Suppressor macrophage treated with lipopolysaccharide for 1 hour (primary cell): Measurements from ENCODE around the gene PLXNA2.

Experiments
- DNase-seq, 3 donors: peaks; one replicate each; pipeline ENCODE4 v3.0.0-alpha.2; 2020 to 2022

Gene PLXNA2

GRCh38 chr1:208135354-208135753 is 108.8 kb downstream of the PLXNA2 start:
- peak in 2 of 3 donors; percentile 42 to 46 for DNase-seq

- no peak for DNase-seq
Observed at GRCh38 chr1:208134491-208134890, 109.7 kb downstream of the PLXNA2 start.

- DNase-seq = no peak
Observed at GRCh38 chr1:208133355-208133754, 110.8 kb downstream of the PLXNA2 start.

GRCh38 chr1:208132287-208132882 is 111.8 kb downstream of the PLXNA2 start:
- DNase-seq = peak; percentile 72 to 87 (median 73)

- DNase-seq = no peak
Observed at GRCh38 chr1:208131621-208132286, 112.4 kb downstream of the PLXNA2 start.

- DNase-seq = no peak
Observed at GRCh38 chr1:208129487-208129886, 114.7 kb downstream of the PLXNA2 start.

GRCh38 chr1:208129060-208129459 is 115.1 kb downstream of the PLXNA2 start:
- no peak for DNase-seq

GRCh38 chr1:208127792-208128529 is 116.2 kb downstream of the PLXNA2 start:
- DNase-seq = no peak

GRCh38 chr1:208127284-208127683 is 116.9 kb downstream of the PLXNA2 start:
- no peak for DNase-seq

GRCh38 chr1:208126108-208126507 is 118.1 kb downstream of the PLXNA2 start:
- DNase-seq = no peak

- peak; percentile 46 to 62 (median 53) for DNase-seq
Observed at GRCh38 chr1:208122612-208123358, 121.4 kb downstream of the PLXNA2 start.

GRCh38 chr1:208121813-208122364 is 122.3 kb downstream of the PLXNA2 start:
- DNase-seq = no peak

- no peak for DNase-seq
Observed at GRCh38 chr1:208120431-208120790, 123.8 kb downstream of the PLXNA2 start.

GRCh38 chr1:208118841-208119606 is 125.2 kb downstream of the PLXNA2 start:
- DNase-seq = peak; percentile 5 to 31 (median 10)

- no peak for DNase-seq
Observed at GRCh38 chr1:208118306-208118705, 125.9 kb downstream of the PLXNA2 start.

GRCh38 chr1:208117826-208118225 is 126.4 kb downstream of the PLXNA2 start:
- no peak for DNase-seq

- no peak for DNase-seq
Observed at GRCh38 chr1:208117409-208117808, 126.8 kb downstream of the PLXNA2 start.

GRCh38 chr1:208115924-208116640 is 128.1 kb downstream of the PLXNA2 start:
- no peak for DNase-seq

- DNase-seq = no peak
Observed at GRCh38 chr1:208113011-208113410, 131.2 kb downstream of the PLXNA2 start.

- DNase-seq = no peak
Observed at GRCh38 chr1:208112401-208112800, 131.8 kb downstream of the PLXNA2 start.

- no peak for DNase-seq
Observed at GRCh38 chr1:208111646-208112190, 132.5 kb downstream of the PLXNA2 start.
